HepG2 (cell line): ENCODE data around the gene PDILT. TPM values are rescaled to one million over a fixed set of nuclear protein-coding genes. Genes with fewer than 3 reads are reported as not detected.

Source experiments
- BRD4 ChIP-seq: sonication (generic); formaldehyde crosslinking; IDR thresholded peaks from 2 replicates; pipeline ENCODE4 v1.4.0; 2020; ENCODE audit warnings: missing genetic modification reagents
- ELF3 ChIP-seq: IDR thresholded peaks from 2 replicates; pipeline ENCODE4 v1.6.1; 2016; ENCODE audit warnings: missing genetic modification reagents, missing compliant biosample characterization
- FOSL2 ChIP-seq: sonication (generic); formaldehyde crosslinking; IDR thresholded peaks from 2 replicates; pipeline ENCODE4 v1.4.0; 2020; ENCODE audit warnings: missing genetic modification reagents
- MNT ChIP-seq: fragments of 450-650 bp; IDR thresholded peaks from 2 replicates; pipeline ENCODE4 v1.6.1; 2016
- PHF8 ChIP-seq: sonication (generic); formaldehyde crosslinking; IDR thresholded peaks from 2 replicates; pipeline ENCODE4 v1.5.0; 2020; ENCODE audit warnings: missing genetic modification reagents
- RCOR2 ChIP-seq: IDR thresholded peaks from 2 replicates; pipeline ENCODE4 v1.6.1; 2016; ENCODE audit warnings: missing biosample characterization, missing genetic modification reagents
- SOX5 ChIP-seq: IDR thresholded peaks from 2 replicates; pipeline ENCODE4 v1.6.1; 2016; ENCODE audit warnings: borderline replicate concordance
- STAT6 ChIP-seq: sonication (generic); formaldehyde crosslinking; IDR thresholded peaks from 2 replicates; pipeline ENCODE4 v1.4.0; 2020; ENCODE audit warnings: missing genetic modification reagents, mild to moderate bottlenecking, borderline replicate concordance
- ZBTB33 ChIP-seq: sonication (generic); formaldehyde crosslinking; IDR thresholded peaks from 2 replicates; pipeline ENCODE4 v1.4.0; 2020; ENCODE audit warnings: missing genetic modification reagents
- ZNF282 ChIP-seq: fragments of 450-650 bp; IDR thresholded peaks from 2 replicates; pipeline ENCODE4 v1.6.1; 2018; ENCODE audit not compliant: partially characterized antibody
- ZNF292 ChIP-seq: sonication (generic); formaldehyde crosslinking; IDR thresholded peaks from 2 replicates; pipeline ENCODE4 v1.8.1; 2022; ENCODE audit warnings: mild to moderate bottlenecking, low read depth, missing genetic modification reagents, borderline replicate concordance
- ZNF331 ChIP-seq: sonication (generic); formaldehyde crosslinking; IDR thresholded peaks from 2 replicates; pipeline ENCODE4 v1.4.0; 2020; ENCODE audit warnings: missing genetic modification reagents
- ZNF446 ChIP-seq: sonication (generic); formaldehyde crosslinking; IDR thresholded peaks from 2 replicates; pipeline ENCODE4 v1.5.0; 2020; ENCODE audit warnings: mild to moderate bottlenecking, missing genetic modification reagents
- ZNF503 ChIP-seq: sonication (generic); formaldehyde crosslinking; IDR thresholded peaks from 2 replicates; pipeline ENCODE4 v1.4.0; 2020; ENCODE audit warnings: missing genetic modification reagents
- ZNF724P ChIP-seq: sonication (generic); formaldehyde crosslinking; IDR thresholded peaks from 2 replicates; pipeline ENCODE4 v1.8.0; 2022; ENCODE audit warnings: missing genetic modification reagents, borderline replicate concordance
- polyA plus RNA-seq, 8 experiments: library from polyadenylated mRNA; depleted of rRNA in 3 of 8; stranded (reverse) in 7 of 8; unstranded in 1 of 8; fragments of >200 nt; fragmentation: Illumina TruSeq in 4 of 8; extraction: Trizol in 4 of 8; gene quantifications; 2 replicates each; pipeline versions ENCODE4 v1.2.1 to v1.2.3, GENCODE V29; 2011 to 2016; ENCODE audit warnings: low read depth in 4 of 8, missing spikeins in 1 of 8, mixed read lengths in 1 of 8; ENCODE audit not compliant: insufficient read depth in 1 of 8
- total RNA-seq, 5 experiments: library from RNA; depleted of rRNA; stranded (reverse); fragments of >200 nt; fragmentation: Illumina TruSeq; extraction: Trizol; gene quantifications; 2 replicates each; pipeline ENCODE4 v1.2.3, GENCODE V29; 2016; ENCODE audit warnings: low read depth in 1 of 5
- TF ChIP-seq, protein P1 (sequence below): IDR thresholded peaks from 2 replicates; pipeline ENCODE4 v1.4.0; 2020; ENCODE audit warnings: mild to moderate bottlenecking, missing genetic modification reagents

Gene PDILT
- total and polyA plus RNA-seq, 2 of the 13 experiments (the other 11 are each of a cell fraction or from before 2014, with no cell fraction given): not detected

GRCh38 chr16:20409398-20410120 lies 5.0 kb upstream of the PDILT start, which contains the start of gene ACSM5 (continued):
- TF ChIP-seq BRD4 (CRISPR knock-in tag) (no peak), FOSL2 (CRISPR knock-in tag) (peak; percentile 31), ZBTB33 (CRISPR knock-in tag) (no peak; the same call in 1 of the 2 replicates), ZNF503 (0 out of 2 replicates have a peak, but pooled peaks have one; percentile 15), ELF3 (CRISPR knock-in tag) (peak; percentile 7; the same call in 1 of the 2 replicates), ZNF446 (no peak), ZNF292 (CRISPR knock-in tag) (peak; percentile 93; the same call in 1 of the 2 replicates), ZNF331 (0 out of 2 replicates have a peak, but pooled peaks have one; percentile 17), MNT (no peak), SOX5 (peak; percentile 27; the same call in 1 of the 2 replicates), RCOR2 (CRISPR knock-in tag) (no peak), STAT6 (CRISPR knock-in tag) (0 out of 2 replicates have a peak, but pooled peaks have one; percentile 31), PHF8 (CRISPR knock-in tag) (peak; percentile 48), ZNF724P (CRISPR knock-in tag) (no peak), ZNF282 (no peak)
- TF ChIP-seq, protein P1, sequence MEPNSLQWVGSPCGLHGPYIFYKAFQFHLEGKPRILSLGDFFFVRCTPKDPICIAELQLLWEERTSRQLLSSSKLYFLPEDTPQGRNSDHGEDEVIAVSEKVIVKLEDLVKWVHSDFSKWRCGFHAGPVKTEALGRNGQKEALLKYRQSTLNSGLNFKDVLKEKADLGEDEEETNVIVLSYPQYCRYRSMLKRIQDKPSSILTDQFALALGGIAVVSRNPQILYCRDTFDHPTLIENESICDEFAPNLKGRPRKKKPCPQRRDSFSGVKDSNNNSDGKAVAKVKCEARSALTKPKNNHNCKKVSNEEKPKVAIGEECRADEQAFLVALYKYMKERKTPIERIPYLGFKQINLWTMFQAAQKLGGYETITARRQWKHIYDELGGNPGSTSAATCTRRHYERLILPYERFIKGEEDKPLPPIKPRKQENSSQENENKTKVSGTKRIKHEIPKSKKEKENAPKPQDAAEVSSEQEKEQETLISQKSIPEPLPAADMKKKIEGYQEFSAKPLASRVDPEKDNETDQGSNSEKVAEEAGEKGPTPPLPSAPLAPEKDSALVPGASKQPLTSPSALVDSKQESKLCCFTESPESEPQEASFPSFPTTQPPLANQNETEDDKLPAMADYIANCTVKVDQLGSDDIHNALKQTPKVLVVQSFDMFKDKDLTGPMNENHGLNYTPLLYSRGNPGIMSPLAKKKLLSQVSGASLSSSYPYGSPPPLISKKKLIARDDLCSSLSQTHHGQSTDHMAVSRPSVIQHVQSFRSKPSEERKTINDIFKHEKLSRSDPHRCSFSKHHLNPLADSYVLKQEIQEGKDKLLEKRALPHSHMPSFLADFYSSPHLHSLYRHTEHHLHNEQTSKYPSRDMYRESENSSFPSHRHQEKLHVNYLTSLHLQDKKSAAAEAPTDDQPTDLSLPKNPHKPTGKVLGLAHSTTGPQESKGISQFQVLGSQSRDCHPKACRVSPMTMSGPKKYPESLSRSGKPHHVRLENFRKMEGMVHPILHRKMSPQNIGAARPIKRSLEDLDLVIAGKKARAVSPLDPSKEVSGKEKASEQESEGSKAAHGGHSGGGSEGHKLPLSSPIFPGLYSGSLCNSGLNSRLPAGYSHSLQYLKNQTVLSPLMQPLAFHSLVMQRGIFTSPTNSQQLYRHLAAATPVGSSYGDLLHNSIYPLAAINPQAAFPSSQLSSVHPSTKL (CRISPR knock-in tag): peak; percentile 50
